ENCODE data around the gene SYTL2.
A peak's percentile ranks its signal among the peaks of the same experiment; 100 is the strongest.

Gene SYTL2

DNA sequence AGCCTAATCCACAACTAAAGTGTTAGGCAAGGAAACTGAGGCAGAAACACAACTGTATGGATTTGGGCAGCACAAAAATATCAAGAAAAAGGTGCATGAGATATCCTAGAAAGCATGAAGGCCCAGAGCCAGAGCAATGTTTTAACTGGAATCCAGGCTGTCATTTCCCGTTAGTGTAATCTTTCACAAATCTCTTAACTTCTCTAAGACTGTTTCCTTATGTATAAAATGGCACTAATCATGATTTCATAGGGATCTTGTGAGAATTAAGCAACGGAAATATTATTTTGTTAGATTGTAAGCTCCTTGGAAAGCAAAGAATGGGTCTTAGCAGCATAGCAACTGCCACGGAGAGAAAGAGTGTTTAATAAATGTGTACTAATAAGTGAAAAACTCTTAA, 14.7 kb upstream of the SYTL2 start:
- no peak for DNase-seq

DNA sequence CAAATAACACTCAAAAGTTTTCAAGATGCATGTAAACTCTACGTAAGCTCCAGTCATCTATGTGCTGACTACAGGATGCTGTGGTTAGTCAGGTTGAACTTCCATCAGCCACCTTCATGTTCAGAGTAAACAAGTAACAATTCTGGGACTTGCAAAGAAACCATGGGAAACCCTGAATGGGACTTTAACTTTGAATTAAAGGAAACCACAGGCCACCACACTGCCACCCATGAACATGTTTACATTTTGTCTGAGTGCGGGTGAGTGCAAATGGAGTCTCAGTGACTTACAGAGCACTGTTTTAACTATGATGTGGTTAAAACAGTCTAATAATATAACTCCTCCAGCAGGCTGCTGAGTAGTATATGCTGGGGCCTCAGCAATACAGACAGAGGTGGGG, 12.9 kb upstream of the SYTL2 start:
- no peak for DNase-seq

GRCh38 chr11:85822814-85823213, 11.9 kb upstream of the SYTL2 start:
- no peak for DNase-seq

DNA sequence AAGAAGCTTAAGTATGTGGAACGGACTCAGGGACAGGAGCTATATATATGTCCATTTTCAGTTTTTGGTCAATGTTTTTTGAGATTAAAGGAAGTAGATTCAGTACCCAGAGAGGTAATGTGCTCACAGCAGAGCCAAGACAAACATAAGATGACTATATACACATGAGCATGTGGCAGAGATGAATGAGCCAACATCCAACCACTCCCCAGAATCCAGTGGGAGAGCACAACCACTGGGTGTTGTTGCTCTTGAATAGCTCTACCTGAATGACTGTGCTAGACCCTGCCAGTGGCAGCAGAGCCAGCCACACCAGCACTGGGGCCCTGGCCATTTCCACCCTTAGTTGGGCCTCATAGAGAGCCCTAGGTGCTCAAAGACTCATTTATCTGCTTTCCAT, 10.7 kb upstream of the SYTL2 start:
- DNase-seq: no peak

DNA sequence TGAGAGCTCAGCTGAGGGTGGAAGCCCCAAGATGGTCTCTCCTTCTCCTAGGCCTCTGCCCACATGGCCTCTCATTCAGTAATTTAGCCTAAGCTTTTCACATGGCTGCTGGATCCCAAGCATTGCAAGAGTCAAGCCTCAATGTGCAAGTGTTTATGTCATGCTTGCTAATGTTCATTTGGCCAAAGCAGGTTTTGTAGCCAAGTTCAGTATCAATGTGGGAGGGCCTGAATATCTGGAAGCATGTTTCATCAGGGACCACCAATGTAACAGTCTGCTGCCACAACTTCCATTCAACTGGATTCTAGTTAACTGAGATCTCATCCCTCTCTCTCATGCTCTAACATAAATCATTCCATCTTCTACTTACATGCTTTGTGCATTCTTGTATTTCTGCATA, 8.5 kb upstream of the SYTL2 start:
- DNase-seq: no peak

- DNase-seq: no peak
Observed at GRCh38 chr11:85815186-85815931, 4.4 kb upstream of the SYTL2 start.

- no peak for DNase-seq
Observed at GRCh38 chr11:85813721-85814120, 2.8 kb upstream of the SYTL2 start.

DNA sequence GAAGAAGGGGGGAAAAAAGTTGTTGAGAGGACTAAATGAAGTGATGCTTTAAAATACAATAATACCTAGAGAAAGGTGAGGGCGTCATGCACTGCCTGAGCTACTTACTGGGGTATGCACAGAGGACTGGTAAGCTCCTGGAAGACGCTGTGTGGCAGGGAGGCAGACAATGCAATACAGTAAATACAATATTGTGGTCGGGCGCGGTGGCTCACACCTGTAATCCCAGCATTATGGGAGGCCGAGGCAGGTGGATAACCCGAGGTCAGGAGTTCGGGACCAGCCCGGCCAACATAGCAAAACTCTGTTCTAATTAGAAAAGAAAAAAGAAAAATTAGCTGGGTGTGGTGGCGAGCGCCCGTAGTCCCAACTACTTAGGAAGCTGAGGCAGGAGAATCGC, 683 bp upstream of the SYTL2 start:
- DNase-seq: no peak

- DNase-seq: no peak
Observed at GRCh38 chr11:85810521-85810870, 445 bp downstream of the SYTL2 start.

DNA sequence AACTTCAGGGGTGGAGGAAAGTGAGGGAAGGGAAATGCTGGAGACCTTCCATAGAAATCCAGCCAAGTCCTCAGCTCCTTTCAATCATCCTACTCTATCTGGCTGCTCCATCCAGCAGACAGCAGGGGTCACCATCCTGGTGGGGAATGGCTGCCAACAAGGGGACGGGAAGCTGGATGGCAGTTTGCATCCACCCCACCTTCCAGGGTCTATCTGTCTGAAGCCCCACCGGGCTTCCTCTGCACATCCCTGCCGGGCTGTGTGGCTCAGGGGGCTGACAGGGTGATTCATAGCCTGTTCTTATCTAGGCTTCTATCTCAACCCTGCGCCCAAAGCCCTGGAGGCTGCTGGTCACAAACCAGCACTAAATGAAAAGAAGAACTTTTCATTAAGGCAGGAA, 1.1 kb downstream of the SYTL2 start:
- peak; percentile 71 for DNase-seq

DNA sequence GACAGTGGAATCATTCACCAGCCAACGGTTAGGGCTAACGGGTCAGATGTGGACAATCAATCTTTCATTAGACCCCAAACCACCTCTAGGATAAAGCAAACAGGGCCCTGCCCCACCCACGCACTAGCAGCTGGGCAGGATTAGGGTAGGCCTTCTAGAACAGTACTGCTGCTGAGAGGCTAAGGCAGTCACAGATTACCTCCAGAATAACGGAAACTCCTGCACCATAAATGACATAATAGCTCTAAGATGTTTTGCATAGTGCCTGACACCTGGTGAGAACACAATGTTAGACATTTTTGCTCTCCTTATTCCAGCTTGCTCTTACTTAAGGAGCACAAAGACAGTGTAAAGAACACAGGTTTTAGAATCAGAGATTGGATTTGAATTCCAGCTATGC, 1.8 kb downstream of the SYTL2 start:
- no peak for DNase-seq

- no peak for DNase-seq
Observed at GRCh38 chr11:85806876-85807275, 4.1 kb downstream of the SYTL2 start.

GRCh38 chr11:85806016-85806415, 4.9 kb downstream of the SYTL2 start:
- DNase-seq: no peak

GRCh38 chr11:85805387-85805786, 5.6 kb downstream of the SYTL2 start:
- DNase-seq: no peak

DNA sequence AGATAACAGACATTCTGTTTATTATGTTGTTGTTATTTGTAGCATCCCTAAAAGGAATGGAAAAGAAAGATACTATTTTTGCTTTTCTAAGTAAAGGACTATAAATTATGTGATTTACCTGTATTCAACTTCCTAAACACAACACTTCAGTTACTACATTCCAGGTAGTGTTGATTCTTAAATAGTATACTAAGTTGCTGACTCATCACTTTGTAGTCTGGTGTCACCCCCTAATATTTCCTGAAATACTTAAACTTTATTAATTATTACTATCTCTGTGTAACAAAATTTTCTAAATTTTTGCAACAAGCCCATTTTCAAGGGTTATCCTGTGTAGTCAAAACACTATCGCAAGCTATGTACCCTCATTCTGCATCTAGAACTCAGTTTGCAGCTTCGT, 7.0 kb downstream of the SYTL2 start:
- no peak for DNase-seq

DNA sequence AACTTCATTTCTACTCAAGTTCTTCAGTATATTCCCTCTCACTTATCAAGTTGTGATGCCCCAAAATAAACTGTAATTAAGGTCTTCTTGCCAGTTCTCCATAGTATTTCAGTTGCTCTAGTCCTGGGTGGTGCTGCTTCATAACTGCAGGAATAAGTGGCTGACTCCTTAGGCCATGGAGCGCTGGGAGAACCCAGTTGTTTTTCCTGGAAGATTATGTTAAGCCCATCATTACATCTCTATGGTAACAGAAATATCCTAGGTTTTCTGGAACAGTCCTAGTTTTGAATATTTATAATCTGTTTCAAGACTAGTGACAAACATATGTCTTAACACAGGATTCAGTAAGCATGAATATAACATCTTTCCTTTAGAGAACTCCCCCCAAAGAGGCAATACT, 7.6 kb downstream of the SYTL2 start:
- no peak for DNase-seq

- no peak for DNase-seq
Observed at GRCh38 chr11:85801527-85801926, 9.4 kb downstream of the SYTL2 start.

- DNase-seq: no peak
Observed at GRCh38 chr11:85800595-85801342, 10.2 kb downstream of the SYTL2 start.

- DNase-seq: no peak
Observed at GRCh38 chr11:85799142-85799541, 11.8 kb downstream of the SYTL2 start.

DNA sequence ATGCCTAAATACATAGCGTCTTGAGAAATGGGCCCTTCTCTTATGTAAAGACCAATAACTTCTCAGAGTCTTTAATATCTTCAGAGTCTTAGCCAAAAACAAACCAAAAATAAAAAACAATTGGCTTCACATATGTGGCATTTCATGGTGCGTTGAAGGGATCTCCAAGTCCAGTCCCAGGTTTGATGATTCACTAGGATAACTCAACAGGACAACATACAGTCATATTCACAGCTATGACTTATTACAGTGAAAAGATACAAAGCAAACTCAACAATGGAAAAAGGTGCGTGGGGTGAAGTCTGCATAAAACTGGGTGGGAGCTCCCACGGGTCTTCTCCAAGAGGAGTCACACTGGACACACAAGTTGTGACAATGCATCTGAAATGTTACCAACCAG, 12.6 kb downstream of the SYTL2 start:
- DNase-seq: no peak

- DNase-seq: no peak
Observed at GRCh38 chr11:85795712-85796487, 15.0 kb downstream of the SYTL2 start.

GRCh38 chr11:85791409-85791990, 19.4 kb downstream of the SYTL2 start:
- no peak for DNase-seq
